NOMO-1 treated with DMSO at 0.1 percent for 48 hours (cell line): Measurements from ENCODE around the gene IL1R2.

Experiments
- DNase-seq: peaks from one replicate; lab custom pipeline; 2025; ENCODE audit not compliant: unreplicated experiment; lab: John Stamatoyannopoulos, UW

IL1R2 gene

GRCh38 chr2:102037681-102038080 is 45.9 kb downstream of the IL1R2 start:
- DNase-seq: no peak

- DNase-seq: no peak
Measured at GRCh38 chr2:102040229-102040628, 48.5 kb downstream of the IL1R2 start.

GRCh38 chr2:102041351-102041750 is 49.6 kb downstream of the IL1R2 start:
- DNase-seq: no peak

GRCh38 chr2:102042196-102043081 is 50.7 kb downstream of the IL1R2 start:
- no peak for DNase-seq

- no peak for DNase-seq
Measured at GRCh38 chr2:102043560-102043959, 51.8 kb downstream of the IL1R2 start.

GRCh38 chr2:102044235-102044896 is 52.6 kb downstream of the IL1R2 start:
- DNase-seq: no peak

- DNase-seq: no peak
Measured at GRCh38 chr2:102044967-102045489, 53.3 kb downstream of the IL1R2 start.

GRCh38 chr2:102045697-102046096 is 53.9 kb downstream of the IL1R2 start:
- no peak for DNase-seq

- no peak for DNase-seq
Measured at GRCh38 chr2:102046135-102046986, 54.6 kb downstream of the IL1R2 start.

- DNase-seq: no peak
Measured at GRCh38 chr2:102048465-102048864, 56.7 kb downstream of the IL1R2 start.

GRCh38 chr2:102049756-102050443 is 58.1 kb downstream of the IL1R2 start:
- no peak for DNase-seq

GRCh38 chr2:102050854-102051391 is 59.2 kb downstream of the IL1R2 start:
- no peak for DNase-seq

- DNase-seq: no peak
Measured at GRCh38 chr2:102051692-102052277, 60.0 kb downstream of the IL1R2 start.

- no peak for DNase-seq
Measured at GRCh38 chr2:102052365-102052764, 60.6 kb downstream of the IL1R2 start.

- DNase-seq: peak; percentile 45
Measured at GRCh38 chr2:102053096-102053495, 61.3 kb downstream of the IL1R2 start.

- DNase-seq: no peak
Measured at GRCh38 chr2:102055346-102055990, 63.7 kb downstream of the IL1R2 start.

GRCh38 chr2:102056079-102056581 is 64.4 kb downstream of the IL1R2 start:
- DNase-seq: no peak

- no peak for DNase-seq
Measured at GRCh38 chr2:102057502-102058292, 65.9 kb downstream of the IL1R2 start.
